Kidney (tissue), 14 donors: ENCODE measurements around the gene ARHGAP18. TPM values are rescaled to one million over a fixed set of nuclear protein-coding genes. Genes with fewer than 3 reads are reported as not detected.
A peak's percentile ranks its signal among the peaks of the same experiment; 100 is the strongest.

Experiments used
- DNase-seq, 5 donors: peaks; one replicate each; pipeline ENCODE4 v3.0.0-alpha.2; 2013 to 2020
- FAIRE-seq: peaks from 2 replicates; lab custom pipeline; 2012; peaks lifted over from hg19 to GRCh38; lab: Jason Lieb, UNC
- H3K27ac ChIP-seq, 2 donors: one replicate each; pipeline ENCODE4 v1.7.0; 2013; ENCODE audit warnings: low read depth in 2 of 2, low read length in 2 of 2, inconsistent platforms in 1 of 2
- H3K27me3 ChIP-seq: one replicate; pipeline ENCODE4 v1.7.1; 2013; ENCODE audit warnings: low read length, inconsistent platforms; ENCODE audit not compliant: control insufficient read depth, insufficient read depth
- H3K36me3 ChIP-seq, 3 donors: one replicate each; pipeline versions ENCODE4 v1.7.0 to v1.7.1; 2013; ENCODE audit warnings: low read length in 3 of 3, control low read depth in 1 of 3, inconsistent platforms in 1 of 3; ENCODE audit not compliant: insufficient read depth in 3 of 3, control insufficient read depth in 2 of 3
- H3K4me1 ChIP-seq, 3 donors: one replicate each; pipeline versions ENCODE4 v1.7.0 to v1.7.1; 2013; ENCODE audit warnings: low read length in 3 of 3, inconsistent platforms in 1 of 3, low read depth in 1 of 3; ENCODE audit not compliant: control insufficient read depth in 2 of 3, insufficient read depth in 2 of 3
- H3K4me3 ChIP-seq, 3 donors: one replicate each; pipeline versions ENCODE4 v1.7.0 to v1.8.1; 2013; ENCODE audit warnings: low read length in 3 of 3, control low read depth in 1 of 3, inconsistent platforms in 1 of 3
- H3K9ac ChIP-seq, 3 donors: one replicate each; pipeline versions ENCODE4 v1.7.0 to v1.7.1; 2013; ENCODE audit warnings: low read length in 3 of 3, control low read depth in 1 of 3, inconsistent platforms in 1 of 3
- H3K9me3 ChIP-seq, 3 donors: one replicate each; pipeline versions ENCODE4 v1.7.0 to v1.7.1; 2013; ENCODE audit warnings: low read length in 3 of 3, control low read depth in 1 of 3, inconsistent platforms in 1 of 3; ENCODE audit not compliant: control insufficient read depth in 2 of 3, insufficient read depth in 1 of 3
- intact Hi-C: fragments of 100-400 bp; cut with DNase I; formaldehyde crosslinking; loops from one replicate; pipeline ENCODE4 v1.11.1; 2022
- polyA plus RNA-seq: library from polyadenylated mRNA; stranded (reverse); fragments of 350-450 nt; fragmentation: Illumina TruSeq; extraction: RNeasy Lipid Tissue Mini Kit (QIAGEN cat#74804); gene quantifications from one replicate; pipeline ENCODE4 v1.2.3, GENCODE V29; 2014; ENCODE audit warnings: low read depth, low replicate concordance; ENCODE audit not compliant: insufficient read depth
- total RNA-seq: library from RNA; stranded (reverse); fragmentation: NEBNext Ultra II Directional; extraction: Animal tissue kit (Norgen Biotek cat#: 25700); gene quantifications from one replicate; pipeline ENCODE4 v1.2.1, GENCODE V29; 2021
- TF ChIP-seq, protein P1 (sequence below): IDR thresholded peaks from 3 replicates; pipeline ENCODE4 v1.5.1; 2012; ENCODE audit warnings: mild to moderate bottlenecking, moderate library complexity, borderline replicate concordance; ENCODE audit not compliant: insufficient read depth; ENCODE audit errors: extremely low read depth
- donor health status: control.
- donor health status: control.
- donor health status: control.
- donor health status: control.
- donor health status: control.
- donor health status: DM: yes; HTN: yes; CAD: no.
- donor health status: Normal renal cell carcinoma (clear cell type).

Gene ARHGAP18
- total and polyA plus RNA-seq, 2 donors from 2014 or later, result 26.5 to 39.8 TPM

DNA sequence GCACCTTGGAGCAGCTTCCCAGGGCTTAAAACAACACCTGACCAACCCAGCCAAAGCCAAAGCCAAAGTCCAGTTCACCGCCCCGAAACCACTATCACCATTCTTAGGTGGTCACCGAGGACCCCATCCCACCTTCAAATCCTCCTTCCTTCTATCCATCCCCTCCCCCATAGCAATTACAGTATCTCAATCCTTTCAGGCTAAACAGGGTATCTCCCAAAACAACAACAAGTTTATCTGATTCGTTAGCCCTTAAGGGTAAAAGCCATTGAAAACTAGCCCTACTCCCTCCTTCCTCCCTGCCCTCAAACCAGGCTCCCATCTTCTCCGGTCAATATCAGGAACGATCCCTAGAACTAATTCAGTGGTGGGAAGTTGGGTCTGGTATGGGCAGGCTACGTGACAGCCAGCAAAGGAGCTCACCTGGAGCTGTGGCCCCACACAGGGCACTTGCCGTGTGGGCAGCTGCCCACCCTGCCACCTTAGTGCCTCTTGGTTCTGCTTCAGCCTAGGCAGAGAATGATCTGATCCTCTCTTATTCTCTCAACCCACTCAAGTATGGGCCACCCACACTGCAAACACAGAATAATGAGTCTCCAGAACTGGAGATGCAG, 2.0 kb downstream of the ARHGAP18 start:
- FAIRE-seq (no peak), DNase-seq (no peak)
- Histone ChIP-seq H3K4me3 (peak overlapping the region; percentile 69 to 100 (median 84)), H3K9ac (peak overlapping the region in 2 of 3 donors; percentile 3 to 69), H3K4me1 (peaks cover 0 to 17% (median 0%) of the 10 kb centered on the region in 3 donors), H3K36me3 (no peaks in the 10 kb centered on the region), H3K27me3 (no peaks in the 10 kb centered on the region), H3K9me3 (no peaks in the 10 kb centered on the region), H3K27ac (peak overlapping the region in 1 of 2 donors; percentile 97)
- intact Hi-C loops, result no loop called here
- TF ChIP-seq, protein P1, sequence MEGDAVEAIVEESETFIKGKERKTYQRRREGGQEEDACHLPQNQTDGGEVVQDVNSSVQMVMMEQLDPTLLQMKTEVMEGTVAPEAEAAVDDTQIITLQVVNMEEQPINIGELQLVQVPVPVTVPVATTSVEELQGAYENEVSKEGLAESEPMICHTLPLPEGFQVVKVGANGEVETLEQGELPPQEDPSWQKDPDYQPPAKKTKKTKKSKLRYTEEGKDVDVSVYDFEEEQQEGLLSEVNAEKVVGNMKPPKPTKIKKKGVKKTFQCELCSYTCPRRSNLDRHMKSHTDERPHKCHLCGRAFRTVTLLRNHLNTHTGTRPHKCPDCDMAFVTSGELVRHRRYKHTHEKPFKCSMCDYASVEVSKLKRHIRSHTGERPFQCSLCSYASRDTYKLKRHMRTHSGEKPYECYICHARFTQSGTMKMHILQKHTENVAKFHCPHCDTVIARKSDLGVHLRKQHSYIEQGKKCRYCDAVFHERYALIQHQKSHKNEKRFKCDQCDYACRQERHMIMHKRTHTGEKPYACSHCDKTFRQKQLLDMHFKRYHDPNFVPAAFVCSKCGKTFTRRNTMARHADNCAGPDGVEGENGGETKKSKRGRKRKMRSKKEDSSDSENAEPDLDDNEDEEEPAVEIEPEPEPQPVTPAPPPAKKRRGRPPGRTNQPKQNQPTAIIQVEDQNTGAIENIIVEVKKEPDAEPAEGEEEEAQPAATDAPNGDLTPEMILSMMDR, result no peak

DNA sequence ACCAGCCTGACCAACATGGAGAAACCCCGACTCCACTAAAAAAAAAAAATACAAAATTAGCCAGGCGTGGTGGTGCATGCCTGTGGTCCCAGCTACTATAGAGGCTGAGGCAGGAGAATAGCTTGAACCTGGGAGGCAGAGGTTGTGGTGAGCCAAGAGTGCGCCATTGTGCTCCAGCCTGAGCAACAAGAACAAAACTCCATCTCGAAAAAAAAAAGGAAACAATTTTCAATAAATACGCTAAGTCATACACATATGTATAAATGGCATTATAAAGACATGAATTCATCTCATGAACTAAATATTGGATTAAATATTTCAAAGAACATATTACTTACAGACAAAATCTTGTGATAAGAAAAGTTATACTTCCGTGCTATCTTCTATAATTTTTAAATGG, 2.9 kb downstream of the ARHGAP18 start:
- Histone ChIP-seq H3K9ac (no peak overlapping the region), H3K4me1 (peaks cover 0 to 19% (median 0%) of the 10 kb centered on the region in 3 donors), H3K36me3 (no peaks in the 10 kb centered on the region), H3K27ac (no peak overlapping the region), H3K27me3 (no peaks in the 10 kb centered on the region), H3K4me3 (no peak overlapping the region), H3K9me3 (no peaks in the 10 kb centered on the region)
- TF ChIP-seq, protein P1, result no peak
- no peak for FAIRE-seq
- intact Hi-C loops, result no loop called here
- DNase-seq, result no peak

DNA sequence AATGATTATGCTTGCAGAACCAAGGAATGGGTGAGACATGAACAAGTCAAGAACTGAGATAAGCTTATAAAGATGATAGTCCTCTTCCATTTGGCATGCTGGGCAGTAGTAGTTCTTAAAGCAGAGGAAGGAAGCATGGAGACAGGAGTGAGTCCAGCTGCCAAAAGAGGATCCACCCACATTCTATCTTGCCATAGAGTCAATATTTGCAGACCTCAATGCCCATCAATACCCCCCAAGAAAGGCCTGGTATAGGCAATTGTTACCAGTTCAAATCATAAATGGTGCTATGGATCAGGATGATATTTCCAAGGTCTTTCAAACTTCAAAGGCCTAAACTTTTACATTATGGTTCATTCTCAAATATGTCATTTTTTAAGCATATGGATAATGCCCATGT, 4.8 kb downstream of the ARHGAP18 start:
- FAIRE-seq, result no peak
- intact Hi-C loops, result no loop called here
- peaks cover 0 to 18% (median 5%) of the 10 kb centered on the region in 3 donors for H3K4me1 ChIP-seq

More for the DNA sequence above, 4.8 kb downstream of the ARHGAP18 start:
- Histone ChIP-seq H3K9me3 (no peaks in the 10 kb centered on the region), H3K27me3 (no peaks in the 10 kb centered on the region), H3K36me3 (no peaks in the 10 kb centered on the region), H3K27ac (no peak overlapping the region), H3K4me3 (peak overlapping the region in 1 of 3 donors; percentile 14), H3K9ac (no peak overlapping the region)
- DNase-seq, result no peak
- TF ChIP-seq, protein P1, result no peak
